22Rv1 (cell line): ENCODE measurements around the gene NMU.

Experiments
- CTCF ChIP-seq: fragments of 450-650 bp; IDR thresholded peaks from 2 replicates; pipeline ENCODE4 v1.5.1; 2017; ENCODE audit warnings: mild to moderate bottlenecking
- ZFX ChIP-seq: fragments of 450-650 bp; IDR thresholded peaks from 2 replicates; pipeline ENCODE4 v1.6.1; 2017; ENCODE audit warnings: antibody characterized with exemption, borderline replicate concordance

GRCh38 chr4:55636656-55636999 lies 530 bp upstream of the NMU start:
- TF ChIP-seq CTCF: no peak
- no peak for TF ChIP-seq ZFX
